ENCODE measurements around the gene GGT6.

GGT6 gene

DNA sequence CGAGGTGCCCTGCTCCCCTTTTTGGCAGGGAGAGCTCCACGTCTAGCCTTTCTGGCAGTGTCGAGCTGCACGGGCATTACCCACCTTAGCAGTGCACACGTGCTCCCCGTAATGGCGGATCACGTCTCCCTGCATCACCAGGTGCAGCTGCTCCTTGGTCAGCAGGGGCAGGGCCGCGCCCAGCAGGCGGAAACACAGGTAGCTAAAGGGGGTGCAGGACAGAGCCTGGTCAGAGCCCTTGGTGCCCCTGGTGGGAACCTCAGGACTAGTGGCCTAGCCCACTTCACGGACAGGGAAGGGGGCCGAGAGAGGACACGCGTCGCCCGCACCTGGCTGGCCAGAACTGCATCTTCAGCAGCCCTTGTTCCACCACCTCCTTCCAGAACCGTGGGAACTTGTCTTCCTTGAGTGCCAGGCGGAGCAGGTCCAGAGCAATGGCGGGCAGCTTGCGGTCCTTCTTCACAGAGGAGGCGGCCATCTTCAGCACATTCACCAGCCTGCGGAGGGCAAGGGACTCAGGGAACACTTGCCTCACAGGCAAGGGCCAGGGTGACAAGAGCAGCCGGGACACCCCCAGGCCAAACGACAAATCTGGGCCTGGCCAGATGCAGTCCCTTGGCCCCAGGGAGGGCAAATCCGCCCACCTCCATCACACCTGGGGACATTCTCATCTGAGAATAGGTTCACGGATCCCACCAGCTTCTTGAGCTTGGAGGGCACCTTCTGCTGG is 8.4 kb downstream of the GGT6 start:
- no peak overlapping the region for H3K27ac ChIP-seq
- TF ChIP-seq, protein P1, sequence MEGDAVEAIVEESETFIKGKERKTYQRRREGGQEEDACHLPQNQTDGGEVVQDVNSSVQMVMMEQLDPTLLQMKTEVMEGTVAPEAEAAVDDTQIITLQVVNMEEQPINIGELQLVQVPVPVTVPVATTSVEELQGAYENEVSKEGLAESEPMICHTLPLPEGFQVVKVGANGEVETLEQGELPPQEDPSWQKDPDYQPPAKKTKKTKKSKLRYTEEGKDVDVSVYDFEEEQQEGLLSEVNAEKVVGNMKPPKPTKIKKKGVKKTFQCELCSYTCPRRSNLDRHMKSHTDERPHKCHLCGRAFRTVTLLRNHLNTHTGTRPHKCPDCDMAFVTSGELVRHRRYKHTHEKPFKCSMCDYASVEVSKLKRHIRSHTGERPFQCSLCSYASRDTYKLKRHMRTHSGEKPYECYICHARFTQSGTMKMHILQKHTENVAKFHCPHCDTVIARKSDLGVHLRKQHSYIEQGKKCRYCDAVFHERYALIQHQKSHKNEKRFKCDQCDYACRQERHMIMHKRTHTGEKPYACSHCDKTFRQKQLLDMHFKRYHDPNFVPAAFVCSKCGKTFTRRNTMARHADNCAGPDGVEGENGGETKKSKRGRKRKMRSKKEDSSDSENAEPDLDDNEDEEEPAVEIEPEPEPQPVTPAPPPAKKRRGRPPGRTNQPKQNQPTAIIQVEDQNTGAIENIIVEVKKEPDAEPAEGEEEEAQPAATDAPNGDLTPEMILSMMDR (IDR thresholded peaks at IDR 0.05), result no peak
- DNase-seq (ENCODE audit: low spot score), result no peak
- H3K4me3 ChIP-seq, result no peak overlapping the region

DNA sequence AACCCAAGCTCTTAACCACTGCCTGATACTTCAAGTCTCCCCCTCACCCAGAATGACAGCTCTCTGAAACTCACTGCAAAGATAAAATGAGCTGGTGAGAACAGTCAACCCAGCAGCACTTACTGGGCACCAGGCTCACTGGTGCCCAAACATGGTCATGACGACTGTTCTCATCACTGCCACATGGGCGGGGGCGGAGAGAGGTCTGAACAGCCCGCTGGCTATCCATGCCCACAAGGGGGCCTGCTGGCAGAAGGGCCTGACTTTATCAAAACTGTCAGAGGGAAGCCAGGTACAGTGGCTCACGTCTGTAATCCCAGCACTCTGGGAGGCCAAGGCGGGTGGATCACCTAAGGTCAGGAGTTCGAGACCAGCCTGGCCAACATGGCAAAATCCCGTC is 9.2 kb downstream of the GGT6 start:
- no peak for DNase-seq (ENCODE audit: low spot score)
- H3K27ac ChIP-seq, result no peak overlapping the region
- TF ChIP-seq, protein P1 (IDR thresholded peaks at IDR 0.05), result no peak
- no peak overlapping the region for H3K4me3 ChIP-seq

DNA sequence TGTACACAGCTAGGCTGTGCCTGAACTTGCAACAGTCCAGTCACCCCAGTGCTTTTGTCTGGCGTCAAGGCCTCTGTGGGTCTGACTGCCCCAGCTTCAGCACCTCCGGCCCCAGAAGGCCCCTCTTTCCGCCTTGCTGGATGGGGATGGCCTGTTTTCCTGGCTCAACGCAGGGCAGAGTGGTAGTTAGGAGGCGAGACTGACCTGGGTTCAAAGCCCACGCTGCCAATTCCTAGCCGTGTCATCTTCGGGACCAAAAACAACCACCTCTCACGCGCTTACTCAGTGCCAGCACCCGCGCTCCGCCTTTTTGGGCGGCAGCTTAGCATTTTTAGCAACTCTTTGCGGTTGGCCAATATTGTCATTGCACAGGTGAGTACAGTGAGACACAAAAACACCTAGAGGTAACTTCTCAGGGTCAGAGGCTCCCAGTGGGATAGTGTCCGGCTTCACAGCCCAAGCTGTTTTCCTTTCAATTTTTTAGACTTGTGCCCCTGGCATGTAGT is 9.8 kb downstream of the GGT6 start:
- no peak overlapping the region for H3K27ac ChIP-seq
- TF ChIP-seq, protein P1 (IDR thresholded peaks at IDR 0.05), result no peak
- H3K4me3 ChIP-seq, result no peak overlapping the region
- DNase-seq (ENCODE audit: low spot score), result no peak

DNA sequence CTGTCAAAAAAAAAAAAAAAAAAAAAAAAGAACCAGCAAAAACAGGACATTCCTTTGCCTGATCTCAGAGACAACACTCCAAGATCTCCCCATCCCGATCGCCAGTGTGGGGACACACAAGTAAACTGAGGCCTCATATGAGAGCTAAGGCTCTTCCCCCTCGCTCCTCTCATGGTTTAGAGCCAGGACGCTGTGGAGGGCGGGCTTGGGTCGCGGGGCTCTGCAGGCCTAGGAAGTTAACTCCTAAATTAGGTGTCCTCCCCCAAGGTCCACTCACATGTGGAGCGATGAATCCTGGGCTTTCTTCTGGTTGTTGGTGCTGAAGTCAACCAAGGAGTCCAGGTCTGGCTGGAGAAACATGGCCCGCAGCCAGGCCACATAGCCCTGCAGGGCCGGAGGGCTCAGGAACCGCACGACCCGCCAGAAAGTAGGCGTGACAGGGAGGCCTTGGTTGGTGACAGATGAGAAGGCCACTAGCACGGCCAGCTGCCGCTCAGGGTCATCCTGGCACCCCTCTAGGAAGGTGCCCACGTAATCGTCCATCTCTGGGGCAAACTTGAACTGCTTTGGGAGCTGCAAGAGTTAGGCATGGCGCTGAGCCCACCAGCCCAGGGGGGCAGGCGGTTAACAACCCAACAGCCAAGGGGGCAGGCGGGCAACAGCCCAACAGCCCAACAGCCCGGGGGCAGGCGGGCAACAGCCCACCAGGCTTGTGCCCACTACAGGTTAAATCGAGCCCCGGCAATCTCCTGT is 10.4 kb downstream of the GGT6 start:
- no peak overlapping the region for H3K27ac ChIP-seq
- TF ChIP-seq, protein P1 (IDR thresholded peaks at IDR 0.05), result no peak
- DNase-seq (ENCODE audit: low spot score), result no peak
- H3K4me3 ChIP-seq, result no peak overlapping the region

DNA sequence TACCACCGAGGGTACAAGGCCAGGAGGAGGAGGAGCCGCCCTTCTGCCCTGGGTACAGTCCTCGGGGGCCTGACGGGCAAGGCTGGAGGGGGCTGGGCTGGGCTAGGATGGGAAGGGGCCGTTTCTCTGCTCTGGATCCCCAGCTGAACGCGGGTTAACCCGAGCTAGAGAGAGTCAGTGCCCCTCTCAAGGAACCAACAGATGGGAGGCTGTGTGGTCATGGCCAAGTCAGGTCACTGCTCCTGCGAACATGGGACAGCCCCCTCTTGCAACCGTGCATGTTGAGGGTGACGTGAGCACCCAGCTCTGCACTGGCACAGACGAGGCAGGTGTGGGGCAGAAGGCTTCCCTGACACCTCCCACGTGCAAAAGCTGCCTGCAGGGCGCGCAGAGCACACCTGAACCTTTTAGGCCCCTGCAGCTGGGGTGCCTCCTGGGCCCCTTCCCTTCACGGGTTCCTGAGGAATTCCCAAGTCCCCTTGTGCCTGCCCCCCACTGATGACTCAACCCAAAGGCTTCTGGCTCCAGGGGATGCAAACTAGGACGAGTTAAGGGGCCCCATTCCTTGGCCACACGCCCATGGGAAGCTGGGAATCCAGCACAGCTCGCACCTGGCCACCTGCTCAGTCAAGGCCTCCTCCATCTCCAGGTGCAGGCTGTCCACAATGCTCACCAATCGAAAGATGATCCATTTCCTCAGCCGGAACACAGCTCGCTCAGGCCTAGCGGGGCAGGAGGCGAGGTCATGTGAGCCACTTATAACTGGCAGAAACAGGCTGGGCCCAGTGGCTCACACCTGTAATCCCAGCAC is 11.5 kb downstream of the GGT6 start:
- Histone ChIP-seq H3K27ac (no peak overlapping the region), H3K4me3 (no peak overlapping the region)
- no peak for DNase-seq (ENCODE audit: low spot score)
- TF ChIP-seq, protein P1 (IDR thresholded peaks at IDR 0.05), result no peak

DNA sequence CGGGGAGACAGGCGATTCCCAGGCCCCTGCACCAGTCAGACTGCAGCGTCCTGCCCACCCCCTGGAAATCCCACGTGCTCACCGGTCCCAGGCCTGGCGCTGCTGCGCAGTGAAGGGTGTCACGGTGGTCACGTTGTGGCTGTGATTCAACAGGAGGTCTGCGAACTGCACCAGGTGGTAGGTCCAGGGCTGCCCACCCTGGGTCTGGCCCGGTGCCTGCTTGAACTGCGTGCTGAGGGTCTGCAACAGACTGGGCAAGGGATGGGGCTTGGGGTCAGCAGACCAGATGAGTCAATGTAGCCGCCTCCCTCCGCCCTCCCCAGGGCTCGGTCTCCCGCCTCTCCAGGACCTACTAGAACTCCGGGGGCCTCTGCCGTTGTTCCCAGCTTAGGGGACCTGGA is 12.3 kb downstream of the GGT6 start:
- TF ChIP-seq, protein P1 (IDR thresholded peaks at IDR 0.05), result no peak
- DNase-seq (ENCODE audit: low spot score), result no peak
- no peak overlapping the region for H3K27ac ChIP-seq
- H3K4me3 ChIP-seq, result no peak overlapping the region
